Measurements from ENCODE around the gene SH3RF3. TPM values are rescaled to one million over a fixed set of nuclear protein-coding genes. Genes with fewer than 3 reads are reported as not detected.

SH3RF3 gene
- total RNA-seq, 1 experiment from 2014 or later = 4.9 TPM

Small RNA genes lying within 50 kb of the gene (microRNA-seq; reads per million reads assigned to microRNA genes)
- gene MIR4265 (ENCODE audit: unreplicated experiment) (not detected), gene MIR4266 (ENCODE audit: unreplicated experiment) (not detected)

Other genes starting within 250 kb of the SH3RF3 start
- not detected for gene EDAR, start 140.0 kb upstream of the SH3RF3 start, total RNA-seq (2021; ENCODE audit: unreplicated experiment)

Data from Panc1 (cell line).